DMS53 (cell line): ENCODE data around the gene CREG2.

Experiments
- DNase-seq: peaks from one replicate; lab custom pipeline; 2025; lab: John Stamatoyannopoulos, UW

Gene CREG2

DNA sequence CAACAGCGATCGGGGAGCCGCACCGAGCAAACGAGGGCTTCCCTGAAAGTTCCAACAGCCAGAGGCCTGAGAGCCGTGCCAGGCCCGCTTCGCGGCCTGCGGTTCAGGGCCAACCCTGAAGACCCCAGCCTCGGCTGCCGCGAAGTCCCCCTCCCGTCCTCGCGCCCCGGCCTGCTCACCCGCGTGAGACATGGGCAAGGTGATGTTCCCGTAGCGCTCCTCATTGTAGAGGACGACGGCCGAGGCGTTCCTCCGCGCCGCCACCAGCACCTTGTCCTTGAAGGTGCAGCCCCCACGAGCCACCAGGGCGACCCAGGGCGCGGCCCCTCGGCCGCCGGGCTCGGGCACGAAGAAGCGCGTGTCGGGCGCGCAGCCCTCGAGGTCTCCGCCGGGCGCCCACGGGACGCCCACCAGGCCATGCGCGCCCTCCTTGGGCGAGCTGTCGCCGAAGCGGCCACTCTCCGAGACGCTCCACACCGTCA is 79.3 kb downstream of the CREG2 start:
- DNase-seq = peak; percentile 80

DNA sequence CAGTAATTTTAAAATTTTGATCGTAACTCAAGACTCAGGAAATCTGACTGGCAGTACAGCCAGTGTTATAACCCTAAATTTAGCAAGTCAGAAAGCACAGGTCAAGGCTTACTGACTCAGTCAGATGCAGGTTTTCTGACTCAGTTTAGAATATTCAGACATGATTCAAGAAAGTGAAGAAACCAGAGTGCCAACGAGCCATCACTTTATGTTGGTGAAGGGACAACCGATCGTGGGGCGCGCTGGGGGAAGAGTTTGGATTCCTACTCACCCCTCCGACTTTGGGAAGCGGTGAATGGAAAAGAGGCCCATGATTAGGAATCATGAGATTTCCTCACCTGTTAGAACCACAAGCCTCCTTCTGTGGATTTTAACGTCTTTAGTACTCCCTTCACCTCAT is 79.8 kb downstream of the CREG2 start:
- no peak for DNase-seq

DNA sequence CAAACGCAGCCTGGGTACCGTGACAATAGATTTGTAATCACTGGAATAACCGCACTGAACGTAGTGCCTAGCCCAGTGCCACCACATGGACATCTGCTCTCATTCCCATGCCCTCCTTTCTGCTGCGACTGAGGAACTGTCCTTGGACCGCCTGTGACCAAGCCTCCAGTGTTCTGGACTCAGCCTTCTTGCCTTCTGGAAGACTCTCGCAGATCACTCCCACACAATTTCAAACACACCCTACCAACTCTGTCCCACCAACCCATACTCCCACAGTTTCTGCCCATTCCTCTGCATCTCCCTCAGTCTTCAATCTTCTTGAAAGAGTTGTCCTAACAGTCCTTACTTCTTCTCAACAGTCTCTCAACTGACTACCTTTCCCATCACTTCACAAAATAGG is 80.9 kb downstream of the CREG2 start:
- no peak for DNase-seq

DNA sequence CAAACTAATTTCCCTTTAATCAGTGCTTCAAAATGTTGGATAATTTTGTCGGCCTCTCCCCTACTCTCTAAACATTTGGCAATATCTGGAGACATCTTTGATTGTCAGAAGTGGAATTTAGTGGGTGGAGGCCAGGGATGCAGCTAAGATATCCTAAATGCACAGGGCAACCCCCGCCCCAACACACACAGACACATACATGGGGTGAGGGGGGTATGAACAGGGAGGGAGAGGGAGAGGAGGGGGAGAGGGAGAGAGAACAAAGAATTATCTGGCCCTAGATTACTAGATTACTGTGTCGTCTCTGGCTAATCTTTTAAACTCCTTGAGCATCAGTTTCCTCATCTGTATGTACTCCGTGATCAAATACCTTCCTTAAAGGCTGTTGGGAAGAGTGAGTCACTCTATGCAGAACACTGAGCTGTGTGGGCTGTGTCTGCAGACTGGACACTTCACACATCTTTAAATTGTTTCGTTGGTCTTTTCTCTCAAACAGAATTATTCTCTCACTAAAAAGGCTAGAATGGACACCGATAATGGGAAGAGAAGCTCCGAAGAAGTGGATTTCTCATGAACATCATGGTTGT is 81.7 kb downstream of the CREG2 start:
- no peak for DNase-seq

DNA sequence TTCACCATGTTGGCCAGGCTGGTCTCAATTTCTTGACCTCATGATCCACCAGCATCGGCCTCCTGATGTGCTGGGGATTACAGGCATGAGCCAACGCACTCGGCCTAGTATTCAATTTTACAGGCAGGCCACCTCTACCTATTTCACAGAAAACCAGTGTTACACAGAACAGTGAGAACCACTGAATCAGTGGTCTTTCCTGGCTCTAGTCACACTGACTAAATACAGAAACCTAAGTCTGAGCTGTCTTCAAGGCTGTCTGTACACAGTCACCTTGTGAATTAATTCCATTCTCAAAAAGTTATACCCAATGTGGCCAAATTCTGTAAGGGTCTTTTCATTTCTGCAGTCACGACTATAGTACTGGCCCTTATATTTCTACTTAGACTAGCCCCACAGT is 82.3 kb downstream of the CREG2 start:
- DNase-seq = no peak

DNA sequence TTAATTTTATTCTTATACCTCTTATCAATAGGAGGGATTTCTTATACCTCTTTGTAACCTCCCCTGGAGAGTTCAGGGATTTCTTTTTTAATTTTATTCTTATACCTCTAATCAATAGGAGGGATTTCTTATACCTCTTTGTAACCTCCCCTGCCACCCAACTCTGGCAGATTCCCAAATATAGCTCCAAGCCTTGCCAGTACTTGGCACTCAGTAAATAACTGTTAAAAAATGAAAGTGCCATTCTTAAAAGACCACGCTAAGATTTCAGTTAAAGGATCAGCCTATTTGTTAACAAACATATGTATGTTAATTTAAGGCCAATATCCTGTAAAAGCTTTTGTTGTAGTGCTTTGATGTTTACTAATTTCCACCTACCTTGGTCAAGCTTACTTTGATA is 83.6 kb downstream of the CREG2 start:
- no peak for DNase-seq

- DNase-seq = peak; percentile 25
These were observed 85.3 kb downstream of the CREG2 start for GRCh38 chr2:101302016-101302415.

DNA sequence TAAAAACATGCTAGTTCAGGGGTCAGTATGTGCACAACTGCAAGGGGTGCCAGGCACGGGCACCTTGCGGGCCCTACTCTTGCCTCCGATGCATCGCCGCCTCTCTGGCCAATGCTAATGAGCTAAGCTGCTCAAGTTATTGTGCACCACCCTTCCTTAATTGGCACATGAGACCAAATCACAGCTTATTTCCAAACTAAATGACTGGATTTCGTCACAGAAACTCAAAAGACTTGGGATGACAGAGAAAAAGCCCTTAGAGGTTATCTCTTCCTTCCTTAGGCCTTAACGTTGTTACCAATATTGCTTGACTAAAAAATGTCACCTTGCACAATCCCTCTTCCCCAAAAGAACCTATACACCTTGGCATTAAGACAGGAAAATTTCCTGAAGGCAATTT is 86.5 kb downstream of the CREG2 start:
- DNase-seq = no peak

DNA sequence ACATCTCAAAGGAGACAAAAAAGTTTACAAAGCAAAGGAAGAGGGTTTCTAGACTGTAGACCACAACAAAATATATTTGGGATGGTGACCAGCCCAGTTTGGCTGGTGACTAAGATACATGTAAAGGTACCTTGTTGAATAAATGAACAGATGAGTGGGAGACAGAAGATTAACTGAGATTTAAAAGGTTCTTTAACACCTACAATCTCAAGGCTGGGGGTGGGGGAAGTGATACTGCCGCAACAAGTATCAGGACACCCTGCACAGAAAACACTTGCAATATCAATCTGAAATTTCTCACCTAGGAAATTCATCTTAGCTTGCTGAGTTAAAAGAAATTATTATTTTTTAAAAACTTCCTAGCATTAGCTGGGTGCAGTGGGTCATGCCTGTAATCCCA is 87.1 kb downstream of the CREG2 start:
- DNase-seq = no peak

GRCh38 chr2:101299604-101300003 is 87.7 kb downstream of the CREG2 start:
- DNase-seq = no peak

GRCh38 chr2:101297383-101297782 is 89.9 kb downstream of the CREG2 start:
- no peak for DNase-seq

DNA sequence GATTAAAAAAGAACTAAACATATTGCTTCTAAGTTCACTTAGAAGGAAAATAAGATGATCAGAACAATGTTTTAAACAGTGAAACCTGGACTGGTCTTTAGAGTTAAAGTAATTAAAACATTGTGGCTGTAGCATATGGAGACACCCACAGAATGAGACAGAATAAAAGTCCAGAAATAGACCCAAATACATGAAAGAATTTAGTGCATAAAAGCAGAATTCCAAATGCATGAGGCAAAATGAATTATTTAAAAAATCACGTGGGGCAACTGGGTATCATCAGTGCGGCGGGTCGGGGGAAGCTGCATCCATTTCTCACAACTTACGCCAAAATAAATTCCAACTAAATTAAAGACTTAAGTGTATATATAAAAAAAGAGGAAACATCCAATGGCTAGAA is 90.9 kb downstream of the CREG2 start:
- no peak for DNase-seq

DNA sequence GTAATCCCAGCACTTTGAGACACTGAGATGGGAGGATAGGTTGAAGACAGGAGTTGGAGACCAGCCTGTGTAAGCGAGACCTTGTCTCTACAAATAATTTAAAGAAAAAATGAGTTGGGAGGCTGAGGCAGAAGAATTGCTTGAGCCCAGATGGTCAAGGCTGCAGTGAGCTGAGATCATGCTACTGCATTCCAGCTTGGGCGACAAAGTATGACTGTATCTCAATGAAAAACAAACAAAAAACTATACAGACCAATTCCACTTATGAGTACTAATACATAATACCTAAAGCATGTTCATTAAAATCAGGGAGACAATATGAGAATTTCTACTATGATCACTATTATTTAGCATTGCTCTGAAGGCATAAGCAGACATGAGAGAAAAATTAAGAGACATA is 91.4 kb downstream of the CREG2 start:
- DNase-seq = no peak
